H1 (cell line): ENCODE data around the gene FTMT. TPM values are rescaled to one million over a fixed set of nuclear protein-coding genes. Genes with fewer than 3 reads are reported as not detected.

Experiments used
- ATF3 ChIP-seq: IDR thresholded peaks from 2 replicates; pipeline ENCODE4 v1.6.1; 2011; ENCODE audit warnings: low read depth, mild to moderate bottlenecking, low read length; ENCODE audit not compliant: insufficient read depth
- GABPA ChIP-seq: IDR thresholded peaks from 2 replicates; pipeline ENCODE4 v1.6.1; 2011; ENCODE audit warnings: mild to moderate bottlenecking, low read length, moderate library complexity, borderline replicate concordance; ENCODE audit not compliant: insufficient read depth
- HDAC6 ChIP-seq: IDR thresholded peaks from one replicate; pipeline ENCODE4 v1.7.1; 2012; ENCODE audit warnings: low read depth, mild to moderate bottlenecking, inconsistent platforms, low read length, moderate library complexity
- MAX ChIP-seq: IDR thresholded peaks from 2 replicates; pipeline ENCODE4 v1.6.1; 2012; ENCODE audit warnings: inconsistent platforms
- SP2 ChIP-seq: IDR thresholded peaks from 2 replicates; pipeline ENCODE4 v1.6.1; 2012; ENCODE audit warnings: mild to moderate bottlenecking, low read length, inconsistent platforms
- TCF12 ChIP-seq: IDR thresholded peaks from 2 replicates; pipeline ENCODE4 v1.6.1; 2011; ENCODE audit warnings: low read depth, mild to moderate bottlenecking, low read length
- YY1 ChIP-seq: IDR thresholded peaks from 2 replicates; pipeline ENCODE4 v1.6.1; 2011; ENCODE audit warnings: low read depth, mild to moderate bottlenecking, low read length
- polyA plus RNA-seq, 7 experiments: library from polyadenylated mRNA; depleted of rRNA in 3 of 7; stranded (reverse) in 5 of 7; unstranded in 2 of 7; fragments of >200 nt in 5 of 7; fragments of 200-250 nt in 2 of 7; gene quantifications; 1 replicate in 5 of 7; 2 replicates in 1 of 7; 4 replicates in 1 of 7; pipeline versions ENCODE4 v1.2.1 to v1.2.3, GENCODE V29; 2011 to 2013; ENCODE audit warnings: missing spikeins in 2 of 7, mixed read lengths in 2 of 7
- total RNA-seq: library from RNA; stranded (reverse); fragmentation: NEBNext Ultra II Directional; extraction: Animal tissue kit (Norgen Biotek cat#: 25700); gene quantifications from 2 replicates; pipeline ENCODE4 v1.2.1, GENCODE V29; 2021

FTMT gene
- total and polyA plus RNA-seq, 2 of the 8 experiments (the other 6 are each of a cell fraction or from before 2014, with no cell fraction given) = not detected

- no peak for TF ChIP-seq MAX
- TF ChIP-seq ATF3 = no peak
- TF ChIP-seq GABPA = no peak
- no peak for TF ChIP-seq SP2
- no peak for TF ChIP-seq YY1
- TF ChIP-seq HDAC6 = no peak
- no peak for TF ChIP-seq TCF12
Observed at GRCh38 chr5:121850272-121850671, 1.4 kb upstream of the FTMT start (continued).
